NCI-H2029 (cell line): ENCODE results near the gene CDK8.

Source experiments
- DNase-seq: peaks from one replicate; lab custom pipeline; 2025; lab: John Stamatoyannopoulos, UW

Gene CDK8

GRCh38 chr13:26384587-26384986 is 130.7 kb downstream of the CDK8 start:
- no peak for DNase-seq

- DNase-seq: no peak
Observed at GRCh38 chr13:26386026-26386425, 132.1 kb downstream of the CDK8 start.

GRCh38 chr13:26390203-26390602 is 136.3 kb downstream of the CDK8 start:
- no peak for DNase-seq

GRCh38 chr13:26400545-26400944 is 146.6 kb downstream of the CDK8 start:
- no peak for DNase-seq

- no peak for DNase-seq
Observed at GRCh38 chr13:26401069-26401468, 147.1 kb downstream of the CDK8 start.

GRCh38 chr13:26401578-26402021 is 147.7 kb downstream of the CDK8 start:
- no peak for DNase-seq

GRCh38 chr13:26406791-26407190 is 152.9 kb downstream of the CDK8 start:
- DNase-seq: no peak

GRCh38 chr13:26411206-26411605 is 157.3 kb downstream of the CDK8 start:
- no peak for DNase-seq

- DNase-seq: no peak
Observed at GRCh38 chr13:26412263-26412662, 158.3 kb downstream of the CDK8 start.

- no peak for DNase-seq
Observed at GRCh38 chr13:26412936-26413716, 159.2 kb downstream of the CDK8 start.

GRCh38 chr13:26420282-26420960 is 166.5 kb downstream of the CDK8 start:
- DNase-seq: no peak

- DNase-seq: no peak
Observed at GRCh38 chr13:26422036-26422435, 168.1 kb downstream of the CDK8 start.

- DNase-seq: no peak
Observed at GRCh38 chr13:26423629-26424028, 169.7 kb downstream of the CDK8 start.

- DNase-seq: no peak
Observed at GRCh38 chr13:26424181-26424580, 170.3 kb downstream of the CDK8 start.

- DNase-seq: peak; percentile 59
Observed at GRCh38 chr13:26425443-26426358, 171.8 kb downstream of the CDK8 start.

- DNase-seq: no peak
Observed at GRCh38 chr13:26433776-26434175, 179.8 kb downstream of the CDK8 start.

- no peak for DNase-seq
Observed at GRCh38 chr13:26435171-26435570, 181.2 kb downstream of the CDK8 start.

- no peak for DNase-seq
Observed at GRCh38 chr13:26435646-26436045, 181.7 kb downstream of the CDK8 start.

GRCh38 chr13:26436914-26437313 is 183.0 kb downstream of the CDK8 start:
- DNase-seq: no peak

- no peak for DNase-seq
Observed at GRCh38 chr13:26440111-26440510, 186.2 kb downstream of the CDK8 start.

GRCh38 chr13:26441476-26441875 is 187.5 kb downstream of the CDK8 start:
- no peak for DNase-seq

- DNase-seq: no peak
Observed at GRCh38 chr13:26442541-26442940, 188.6 kb downstream of the CDK8 start.
